GM12801 (cell line): ENCODE results near the gene IMMP2L.

ENCODE experiments used
- CTCF ChIP-seq: IDR thresholded peaks from one replicate; pipeline ENCODE4 v1.5.1; 2011; ENCODE audit warnings: control low read depth; ENCODE audit not compliant: insufficient read length; ENCODE audit errors: extremely low read depth

IMMP2L gene

GRCh38 chr7:111268941-111269340, 293.4 kb downstream of the IMMP2L start:
- no peak for TF ChIP-seq CTCF

- TF ChIP-seq CTCF: no peak
These were observed 295.7 kb downstream of the IMMP2L start for GRCh38 chr7:111266613-111267012.

- no peak for TF ChIP-seq CTCF
These were observed 296.9 kb downstream of the IMMP2L start for GRCh38 chr7:111265394-111265793.

GRCh38 chr7:111264981-111265380, 297.3 kb downstream of the IMMP2L start:
- no peak for TF ChIP-seq CTCF

- no peak for TF ChIP-seq CTCF
These were observed 298.0 kb downstream of the IMMP2L start for GRCh38 chr7:111264111-111264868.

- no peak for TF ChIP-seq CTCF
These were observed 299.8 kb downstream of the IMMP2L start for GRCh38 chr7:111262293-111263116.

GRCh38 chr7:111261496-111261895, 300.8 kb downstream of the IMMP2L start:
- TF ChIP-seq CTCF: no peak
